AG09319 (cell line): ENCODE results near the gene CEP192.

Experiments used
- DNase-seq: peaks from one replicate; pipeline ENCODE4 v3.0.0-alpha.2; 2010; ENCODE audit warnings: low read depth; ENCODE audit errors: extremely low read depth
- TF ChIP-seq, protein P1 (sequence below): IDR thresholded peaks from 2 replicates; pipeline ENCODE4 v1.5.1; 2011; ENCODE audit warnings: low read depth, mild to moderate bottlenecking, inconsistent platforms, low read length, moderate library complexity

Gene CEP192

DNA sequence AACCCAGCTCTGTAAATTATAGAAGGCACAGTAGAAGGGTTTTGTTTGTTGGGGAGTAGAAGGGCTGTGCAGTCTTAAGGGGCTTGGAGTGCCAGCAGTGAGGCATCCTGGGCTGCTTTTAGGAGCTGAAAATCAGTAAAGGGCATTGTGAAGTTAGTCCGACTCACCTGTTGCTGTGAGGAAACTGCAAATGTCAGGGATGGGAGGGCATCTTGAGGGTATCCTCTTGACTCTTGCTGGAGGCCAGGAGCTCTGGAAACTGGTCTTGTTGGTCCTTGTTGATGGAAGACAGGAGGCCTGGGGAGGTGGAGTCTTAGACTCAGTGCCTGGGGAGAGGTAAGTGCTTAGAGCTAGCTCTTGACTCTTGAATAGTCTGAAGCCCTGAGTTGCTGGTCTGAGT is 14.1 kb downstream of the CEP192 start:
- no peak for DNase-seq
- TF ChIP-seq, protein P1, sequence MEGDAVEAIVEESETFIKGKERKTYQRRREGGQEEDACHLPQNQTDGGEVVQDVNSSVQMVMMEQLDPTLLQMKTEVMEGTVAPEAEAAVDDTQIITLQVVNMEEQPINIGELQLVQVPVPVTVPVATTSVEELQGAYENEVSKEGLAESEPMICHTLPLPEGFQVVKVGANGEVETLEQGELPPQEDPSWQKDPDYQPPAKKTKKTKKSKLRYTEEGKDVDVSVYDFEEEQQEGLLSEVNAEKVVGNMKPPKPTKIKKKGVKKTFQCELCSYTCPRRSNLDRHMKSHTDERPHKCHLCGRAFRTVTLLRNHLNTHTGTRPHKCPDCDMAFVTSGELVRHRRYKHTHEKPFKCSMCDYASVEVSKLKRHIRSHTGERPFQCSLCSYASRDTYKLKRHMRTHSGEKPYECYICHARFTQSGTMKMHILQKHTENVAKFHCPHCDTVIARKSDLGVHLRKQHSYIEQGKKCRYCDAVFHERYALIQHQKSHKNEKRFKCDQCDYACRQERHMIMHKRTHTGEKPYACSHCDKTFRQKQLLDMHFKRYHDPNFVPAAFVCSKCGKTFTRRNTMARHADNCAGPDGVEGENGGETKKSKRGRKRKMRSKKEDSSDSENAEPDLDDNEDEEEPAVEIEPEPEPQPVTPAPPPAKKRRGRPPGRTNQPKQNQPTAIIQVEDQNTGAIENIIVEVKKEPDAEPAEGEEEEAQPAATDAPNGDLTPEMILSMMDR, result no peak

DNA sequence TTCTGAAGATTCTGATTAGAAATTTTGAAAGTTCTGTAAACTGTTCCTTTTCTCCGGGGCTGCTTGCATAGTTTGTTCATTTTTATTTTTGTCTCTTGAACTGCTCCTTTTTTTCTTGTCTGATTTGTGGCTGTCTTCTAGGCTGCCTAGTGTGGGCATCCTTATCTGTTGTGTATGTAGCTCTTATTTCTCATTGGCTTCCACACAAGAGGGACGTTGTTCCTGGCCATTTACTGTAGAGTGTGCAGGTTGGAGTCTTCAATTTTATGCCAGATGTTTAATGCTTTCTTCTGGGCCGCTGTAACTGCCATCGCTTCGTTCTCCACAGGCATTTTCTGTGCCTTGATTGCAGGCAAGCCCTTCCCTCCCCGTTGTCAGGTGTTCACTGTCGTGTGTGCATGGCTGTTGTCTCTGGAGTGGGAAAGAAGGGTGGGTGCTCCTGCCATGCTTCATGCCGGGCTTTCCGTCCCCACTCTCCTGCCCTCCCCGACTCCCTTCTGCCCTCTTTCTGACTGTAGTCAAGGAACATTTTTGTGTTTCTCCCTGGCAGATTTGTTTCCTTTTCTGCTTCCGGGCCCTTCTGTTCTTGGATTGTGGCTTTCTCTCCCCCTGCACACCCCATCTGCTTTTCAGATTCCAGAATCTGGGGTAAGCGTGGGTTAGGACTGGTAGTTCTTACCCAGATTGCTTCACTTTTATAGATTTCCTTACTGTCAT is 15.5 kb downstream of the CEP192 start:
- TF ChIP-seq, protein P1, result no peak

DNA sequence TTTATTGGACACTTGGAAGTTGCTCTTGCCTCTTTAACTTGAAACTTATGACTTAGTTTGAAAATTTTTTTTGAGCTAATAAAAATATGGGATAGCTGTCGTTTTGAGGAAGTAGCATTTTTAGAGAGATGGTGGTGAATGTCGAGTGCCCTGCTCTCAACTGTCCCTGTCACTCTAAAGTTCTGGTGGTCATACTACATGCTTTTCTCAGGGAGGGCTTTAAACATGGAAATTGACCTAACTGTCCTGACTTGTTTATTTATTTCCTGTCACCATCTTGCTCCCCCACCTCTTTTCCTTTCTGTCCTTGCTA is 16.0 kb downstream of the CEP192 start:
- DNase-seq, result no peak
- TF ChIP-seq, protein P1, result no peak

More for the DNA sequence above, 15.5 kb downstream of the CEP192 start:
- DNase-seq, result no peak

DNA sequence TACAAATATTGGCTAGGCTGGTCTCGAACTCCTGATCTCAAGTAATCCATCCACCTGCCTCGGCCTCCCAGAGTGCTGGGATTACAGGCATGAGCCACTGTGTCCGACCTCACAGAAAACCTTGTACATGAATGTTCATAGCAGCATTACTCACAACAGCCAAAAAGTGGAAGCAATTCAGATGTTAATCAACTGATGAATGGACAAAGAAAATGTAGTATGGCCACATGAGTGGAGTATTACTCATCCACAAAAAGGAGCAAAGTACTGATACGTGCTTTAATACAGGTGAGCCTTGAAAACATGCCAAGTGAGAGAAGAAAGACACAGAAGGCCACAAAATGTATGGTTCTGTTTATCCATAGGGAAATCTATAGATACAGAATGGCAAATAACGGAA is 20.6 kb downstream of the CEP192 start:
- TF ChIP-seq, protein P1, result no peak
- DNase-seq, result no peak

DNA sequence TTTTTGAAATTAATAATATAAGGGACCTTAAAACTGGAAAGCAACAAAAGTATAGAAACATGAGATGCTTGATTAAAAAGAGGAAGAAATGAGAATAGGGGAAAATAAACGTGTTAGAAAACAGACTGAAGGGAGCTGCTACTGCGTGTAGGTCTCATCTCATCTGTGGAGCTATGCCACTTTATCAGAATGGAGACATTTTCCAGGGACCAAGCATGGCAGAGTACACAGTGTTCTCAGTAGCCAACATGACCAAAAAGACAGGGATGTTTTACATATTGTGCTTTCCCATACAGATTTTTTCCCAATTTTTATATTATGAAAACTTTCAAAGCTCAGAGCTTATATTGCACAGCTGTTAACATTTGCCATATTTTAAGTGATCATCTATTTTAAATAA is 23.1 kb downstream of the CEP192 start:
- no peak for DNase-seq
- TF ChIP-seq, protein P1, result no peak

DNA sequence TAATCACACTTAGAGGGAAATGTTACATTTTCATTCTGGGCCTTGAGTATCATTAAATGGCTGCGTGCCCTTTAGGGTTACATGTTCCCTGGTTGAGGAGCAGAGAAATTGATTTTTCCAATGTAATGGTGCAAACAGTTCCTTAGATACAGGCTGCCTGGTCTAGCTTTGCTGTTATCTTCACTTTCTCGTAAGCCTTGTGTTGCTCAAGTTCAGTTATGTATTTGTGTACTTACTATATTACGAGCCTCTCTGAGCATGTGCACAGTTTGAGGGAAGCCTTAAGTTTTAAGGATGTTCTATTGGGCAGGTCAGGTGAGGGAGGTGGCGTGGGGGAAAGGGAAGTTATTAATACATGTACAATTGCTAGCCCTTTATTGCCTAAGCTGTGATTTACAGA is 23.7 kb downstream of the CEP192 start:
- no peak for DNase-seq
- TF ChIP-seq, protein P1, result no peak

DNA sequence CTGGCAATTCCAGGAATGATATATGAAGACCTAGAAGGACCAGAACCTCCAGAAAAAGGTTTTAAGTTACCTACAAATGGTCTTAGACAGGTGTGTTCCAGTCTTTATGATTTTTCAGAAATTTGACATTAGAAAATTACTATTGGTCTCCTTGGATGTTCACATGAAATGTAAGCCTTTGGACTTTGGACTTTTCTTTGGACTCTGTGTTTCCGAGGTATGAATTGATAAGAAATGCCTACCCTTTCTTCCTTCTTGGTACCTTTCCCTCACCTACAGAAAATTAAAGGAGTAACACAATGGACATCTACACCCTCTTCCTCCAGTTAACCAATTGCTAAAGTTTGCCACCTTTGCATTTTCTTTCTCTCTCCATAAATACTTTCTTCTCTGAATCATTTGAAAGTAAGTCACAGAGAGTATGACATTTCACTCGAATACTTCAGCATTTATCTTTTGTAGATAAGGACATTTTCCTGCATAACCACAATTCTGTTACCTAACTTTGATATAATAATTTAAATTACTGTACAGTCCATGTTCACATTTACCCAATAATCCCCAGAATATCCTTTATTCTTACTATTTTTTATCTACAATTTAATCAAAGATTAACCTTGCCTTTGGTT is 26.2 kb downstream of the CEP192 start:
- DNase-seq, result no peak
- TF ChIP-seq, protein P1, result no peak
